Upper lobe of left lung (tissue), 6 donors: ENCODE measurements around the gene DEPDC5. TPM values are rescaled to one million over a fixed set of nuclear protein-coding genes. Genes with fewer than 3 reads are reported as not detected.

Experiments
- ATAC-seq, 2 donors: fragments of 200-7000 bp; cut with Tn5 transposase; one replicate each; pipeline ENCODE4 v1.9.1; 2022; ENCODE audit warnings: mild to moderate bottlenecking in 2 of 2, moderate library complexity in 2 of 2; ENCODE audit not compliant: low FRiP score in 2 of 2
- DNase-seq, 2 donors: peaks; one replicate each; pipeline ENCODE4 v3.0.0-alpha.2; 2019 to 2020
- H3K27ac ChIP-seq, 4 donors: fragments of 200-600 bp; sonication (generic); one replicate each; pipeline ENCODE4 v1.5.1; 2016 to 2019
- H3K27me3 ChIP-seq, 4 donors: fragments of 200-600 bp; sonication (generic); one replicate each; pipeline ENCODE4 v1.5.1; 2017 to 2019
- H3K36me3 ChIP-seq, 4 donors: fragments of 200-600 bp; sonication (generic); one replicate each; pipeline ENCODE4 v1.5.1; 2016 to 2019
- H3K4me1 ChIP-seq, 4 donors: fragments of 200-600 bp; sonication (generic); one replicate each; pipeline ENCODE4 v1.5.1; 2018 to 2019
- H3K4me3 ChIP-seq, 4 donors: fragments of 200-600 bp; sonication (generic); one replicate each; pipeline ENCODE4 v1.5.1; 2017 to 2019; ENCODE audit warnings: mild to moderate bottlenecking in 2 of 4, moderate library complexity in 1 of 4
- H3K9me3 ChIP-seq, 4 donors: fragments of 200-600 bp; sonication (generic); one replicate each; pipeline ENCODE4 v1.5.1; 2018 to 2019
- CTCF ChIP-seq, 6 experiments: fragments of 450-650 bp in 4 of 6; fragments of 200-600 bp in 2 of 6; sonication (generic) in 2 of 6; IDR thresholded peaks; one replicate each; pipeline ENCODE4 v1.5.1; 2016 to 2019; ENCODE audit warnings: antibody characterized with exemption in 6 of 6
- EP300 ChIP-seq, 4 donors: sonication (generic); formaldehyde crosslinking; IDR thresholded peaks; one replicate each; pipeline ENCODE4 v1.5.1; 2017; ENCODE audit warnings: antibody characterized with exemption in 4 of 4, control low read depth in 2 of 4
- POLR2A ChIP-seq, 4 donors: fragments of 450-650 bp; IDR thresholded peaks; one replicate each; pipeline ENCODE4 v1.5.1; 2016 to 2017; ENCODE audit warnings: antibody characterized with exemption in 4 of 4, mild to moderate bottlenecking in 2 of 4
- POLR2AphosphoS5 ChIP-seq, 2 donors: sonication (generic); formaldehyde crosslinking; IDR thresholded peaks; one replicate each; pipeline ENCODE4 v1.5.1; 2017; ENCODE audit warnings: antibody characterized with exemption in 2 of 2
- WGBS, 2 donors: methylation state at CpG; one replicate each; pipeline ENCODE4 v1.1.5; 2017 to 2018; 5-methylcytosine and 5-hydroxymethylcytosine counted together
- total RNA-seq, 6 donors: library from RNA; depleted of rRNA in 4 of 6; stranded (reverse); fragments of >200 nt in 4 of 6; gene quantifications; one replicate each; pipeline versions ENCODE4 v1.1.0 to v1.2.1, GENCODE V29; 2016 to 2021
- donor health status: DM: no; HTN: no; CAD: no; lungs with moderate emphysema.
- donor health status: DM: no; HTN: yes; CAD: no; lungs with severe emphysema.

Gene DEPDC5
- total RNA-seq, 6 donors from 2014 or later: 10.9 to 31.4 (median 24.4) TPM

DNA sequence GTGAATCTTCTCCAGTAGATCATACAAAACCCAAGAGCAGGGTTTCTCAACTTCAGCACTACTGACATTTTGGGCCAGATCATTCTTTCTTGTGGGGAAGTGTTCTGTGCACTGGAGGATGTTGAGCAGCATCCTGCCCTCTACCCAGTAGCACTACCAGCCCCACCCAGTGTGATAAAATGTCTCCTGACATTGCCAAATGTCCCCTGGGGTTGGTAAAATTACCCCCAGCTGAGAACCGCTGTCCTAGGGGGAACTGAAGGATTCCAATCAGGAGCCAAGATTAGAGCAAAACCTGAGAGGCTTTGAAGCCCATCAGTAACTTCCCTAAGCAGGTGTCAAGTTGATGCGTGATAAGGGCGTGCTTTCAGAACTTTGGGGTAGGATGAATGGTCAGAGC lies 129.2 kb downstream of the DEPDC5 start:
- Histone ChIP-seq H3K4me3 (no peak overlapping the region), H3K9me3 (no peaks in the 10 kb centered on the region), H3K4me1 (no peaks in the 10 kb centered on the region), H3K27me3 (no peaks in the 10 kb centered on the region), H3K27ac (no peak overlapping the region), H3K36me3 (peaks cover 0 to 65% (median 18%) of the 10 kb centered on the region in 4 donors)
- WGBS, 2 donors: 72 to 94% methylated on average over 3 of the region's 3 CpGs
- TF ChIP-seq CTCF (IDR thresholded peaks at IDR 0.05): no peak
- TF ChIP-seq POLR2A (IDR thresholded peaks at IDR 0.05): no peak
- no peak for TF ChIP-seq POLR2AphosphoS5 (IDR thresholded peaks at IDR 0.05)
- no peak for TF ChIP-seq EP300 (IDR thresholded peaks at IDR 0.05)
- DNase-seq (no peak), ATAC-seq (no peak)

DNA sequence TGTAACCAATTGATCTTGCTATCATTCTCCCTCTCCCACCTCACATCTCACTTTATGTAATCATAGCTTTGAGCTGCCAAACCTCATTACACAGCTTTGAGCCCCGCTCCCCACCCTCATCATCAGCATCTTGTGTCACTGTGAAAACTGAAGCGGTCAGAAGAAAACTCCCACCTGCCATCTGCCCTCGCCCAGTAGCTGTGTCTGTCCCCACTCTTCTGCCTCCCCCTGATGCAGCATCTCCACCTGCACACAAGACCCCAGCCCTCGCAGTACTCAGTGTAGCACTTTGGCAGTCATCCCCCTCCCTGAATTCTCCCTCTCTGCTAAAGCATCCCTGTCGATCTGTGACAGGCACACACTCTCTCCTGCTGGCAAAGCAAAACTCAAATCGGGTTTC lies 130.2 kb downstream of the DEPDC5 start:
- H3K27ac ChIP-seq: no peak overlapping the region
- H3K36me3 ChIP-seq: peaks cover 0 to 65% (median 21%) of the 10 kb centered on the region in 4 donors
- no peaks in the 10 kb centered on the region for H3K27me3 ChIP-seq
- no peak for ATAC-seq
- H3K4me3 ChIP-seq: no peak overlapping the region
- WGBS, 2 donors: 92 to 93% methylated on average over 6 of the region's 6 CpGs
- H3K4me1 ChIP-seq: no peaks in the 10 kb centered on the region
- no peaks in the 10 kb centered on the region for H3K9me3 ChIP-seq
- no peak for DNase-seq
- TF ChIP-seq POLR2AphosphoS5 (IDR thresholded peaks at IDR 0.05): no peak

- Histone ChIP-seq H3K9me3 (no peaks in the 10 kb centered on the region), H3K36me3 (peaks cover 0 to 42% (median 9%) of the 10 kb centered on the region in 4 donors), H3K4me3 (no peak overlapping the region), H3K4me1 (no peaks in the 10 kb centered on the region), H3K27me3 (no peaks in the 10 kb centered on the region), H3K27ac (no peak overlapping the region)
- 89 to 92% methylated on average over 5 of the region's 5 CpGs for WGBS, 2 donors
- DNase-seq: no peak
- ATAC-seq: no peak
- TF ChIP-seq POLR2AphosphoS5 (IDR thresholded peaks at IDR 0.05): no peak
- no peak for TF ChIP-seq EP300 (IDR thresholded peaks at IDR 0.05)
- no peak for TF ChIP-seq POLR2A (IDR thresholded peaks at IDR 0.05)
- TF ChIP-seq CTCF (IDR thresholded peaks at IDR 0.05): no peak
Observed at GRCh38 chr22:31891366-31892079, 137.7 kb downstream of the DEPDC5 start.

GRCh38 chr22:31892080-31892433 lies 138.2 kb downstream of the DEPDC5 start:
- no peak for DNase-seq
- WGBS, 2 donors: 87 to 98% methylated on average over 2 of the region's 2 CpGs
- no peak for TF ChIP-seq POLR2A (IDR thresholded peaks at IDR 0.05)
- no peak for TF ChIP-seq CTCF (IDR thresholded peaks at IDR 0.05)
- TF ChIP-seq EP300 (IDR thresholded peaks at IDR 0.05): no peak
- TF ChIP-seq POLR2AphosphoS5 (IDR thresholded peaks at IDR 0.05): no peak
- Histone ChIP-seq H3K36me3 (peaks cover 0 to 38% (median 9%) of the 10 kb centered on the region in 4 donors), H3K4me1 (no peaks in the 10 kb centered on the region), H3K4me3 (no peak overlapping the region), H3K27me3 (no peaks in the 10 kb centered on the region), H3K9me3 (no peaks in the 10 kb centered on the region), H3K27ac (no peak overlapping the region)
- ATAC-seq: no peak

GRCh38 chr22:31893460-31893859 lies 139.6 kb downstream of the DEPDC5 start:
- DNase-seq: no peak
- H3K4me1 ChIP-seq: no peaks in the 10 kb centered on the region
- no peak for ATAC-seq
- WGBS, 2 donors: 81 to 92% methylated on average over 6 of the region's 6 CpGs
- H3K27ac ChIP-seq: no peak overlapping the region
- H3K27me3 ChIP-seq: no peaks in the 10 kb centered on the region
- no peaks in the 10 kb centered on the region for H3K9me3 ChIP-seq
- no peak for TF ChIP-seq CTCF (IDR thresholded peaks at IDR 0.05)
- no peak overlapping the region for H3K4me3 ChIP-seq
- H3K36me3 ChIP-seq: peaks cover 3 to 51% (median 18%) of the 10 kb centered on the region in 4 donors
